LHCN-M2 (cell line): ENCODE data around the gene PPM1H. TPM values are rescaled to one million over a fixed set of nuclear protein-coding genes. Genes with fewer than 3 reads are reported as not detected.

Experiments used
- DNase-seq: peaks from one replicate; pipeline ENCODE4 v3.0.0-alpha.2; 2012; ENCODE audit warnings: low read depth
- total RNA-seq: library from RNA; depleted of rRNA; stranded (reverse); fragments of >200 nt; gene quantifications from 2 replicates; pipeline ENCODE4 v1.2.3, GENCODE V29; 2014

PPM1H gene
- total RNA-seq, 1 experiment from 2014 or later, result 1.6 TPM

GRCh38 chr12:62654326-62655241 is 280.4 kb downstream of the PPM1H start:
- DNase-seq, result no peak

GRCh38 chr12:62653740-62654139 is 281.2 kb downstream of the PPM1H start:
- DNase-seq, result no peak

GRCh38 chr12:62653304-62653703 is 281.6 kb downstream of the PPM1H start:
- DNase-seq, result no peak

DNA sequence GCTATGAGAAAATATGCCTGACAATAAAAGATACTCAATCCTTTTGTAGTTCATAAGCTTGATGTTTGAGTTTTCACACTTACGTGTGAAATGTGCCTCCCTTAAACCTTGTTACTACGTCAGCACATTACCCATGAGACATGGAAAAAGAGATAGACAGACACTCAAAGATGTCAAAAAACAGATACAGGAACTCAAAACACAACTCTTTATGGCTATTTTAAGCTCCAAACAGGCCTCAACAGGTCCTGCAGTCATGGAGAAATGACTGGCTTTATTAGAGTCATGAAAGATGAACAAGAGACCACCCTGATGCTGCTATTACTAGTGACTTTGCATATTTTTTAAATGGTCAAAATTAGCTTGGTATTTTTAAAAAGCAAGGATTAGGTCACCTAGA is 283.8 kb downstream of the PPM1H start:
- no peak for DNase-seq

GRCh38 chr12:62649412-62650138 is 285.4 kb downstream of the PPM1H start:
- DNase-seq, result no peak

DNA sequence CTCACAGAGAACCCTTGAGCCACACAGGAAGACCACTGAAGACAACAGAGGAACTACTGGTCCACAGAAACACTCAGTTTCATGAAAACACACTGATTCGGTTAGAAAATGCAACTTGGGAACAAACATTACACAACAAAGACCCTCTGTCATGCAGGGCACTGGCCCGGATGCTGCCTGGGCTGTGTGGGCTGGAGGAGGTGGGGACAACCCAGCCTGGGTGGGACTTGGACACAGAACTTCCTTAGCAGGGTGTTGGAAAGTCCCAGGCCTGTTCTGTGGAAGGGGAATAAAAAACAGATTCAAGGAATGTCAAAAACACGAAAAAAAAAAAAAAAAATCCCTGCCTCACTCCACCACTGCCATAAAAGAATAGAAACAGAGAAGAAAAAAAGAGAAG is 287.4 kb downstream of the PPM1H start:
- DNase-seq, result no peak

- DNase-seq, result no peak
Observed at GRCh38 chr12:62646566-62646965, 288.4 kb downstream of the PPM1H start.

GRCh38 chr12:62643486-62643885 is 291.5 kb downstream of the PPM1H start:
- no peak for DNase-seq

DNA sequence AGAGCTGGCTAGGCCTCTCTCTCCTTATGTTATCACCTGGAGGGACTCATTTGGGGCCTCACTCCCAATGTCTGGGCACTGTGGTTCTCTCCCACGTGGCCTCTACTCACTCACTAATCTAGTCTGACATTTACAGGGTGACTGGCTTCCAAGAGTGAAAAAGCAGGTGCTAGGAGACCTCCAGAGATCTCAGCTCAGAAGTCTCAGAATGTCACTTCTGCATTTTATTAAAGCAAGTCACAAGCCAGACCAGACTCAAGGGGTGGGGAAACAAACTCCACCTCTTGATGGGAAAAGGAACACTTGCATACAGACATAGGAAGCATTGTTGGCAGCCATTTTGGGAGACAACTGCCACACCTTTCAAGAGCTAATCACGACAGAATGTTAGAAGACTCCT is 292.5 kb downstream of the PPM1H start:
- no peak for DNase-seq

DNA sequence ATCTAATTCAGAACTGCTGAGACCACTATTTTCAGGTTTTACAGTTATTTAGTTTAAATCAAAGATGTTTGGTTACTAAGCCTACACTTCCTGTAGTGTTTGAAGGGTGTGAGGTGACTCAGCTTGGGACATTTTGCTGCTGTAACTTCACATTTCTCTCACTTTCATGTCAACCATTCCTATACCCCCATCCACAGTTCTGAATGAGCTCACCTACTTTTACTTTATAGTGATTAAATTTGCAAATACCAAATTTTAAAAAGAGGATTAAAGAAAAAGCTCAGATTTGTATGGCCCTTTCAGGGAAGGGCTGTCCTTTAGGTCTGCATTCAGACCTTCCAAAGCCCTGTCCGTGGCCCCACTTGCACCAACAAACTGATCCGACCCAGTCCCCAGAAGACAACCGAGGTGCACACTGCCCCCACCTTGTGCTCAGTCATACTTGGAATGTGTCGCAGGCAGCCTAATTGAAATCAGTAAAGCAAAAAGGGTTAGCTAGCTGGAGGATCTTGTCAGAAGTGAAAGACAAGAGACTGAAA is 294.0 kb downstream of the PPM1H start:
- peak; percentile 51 for DNase-seq

DNA sequence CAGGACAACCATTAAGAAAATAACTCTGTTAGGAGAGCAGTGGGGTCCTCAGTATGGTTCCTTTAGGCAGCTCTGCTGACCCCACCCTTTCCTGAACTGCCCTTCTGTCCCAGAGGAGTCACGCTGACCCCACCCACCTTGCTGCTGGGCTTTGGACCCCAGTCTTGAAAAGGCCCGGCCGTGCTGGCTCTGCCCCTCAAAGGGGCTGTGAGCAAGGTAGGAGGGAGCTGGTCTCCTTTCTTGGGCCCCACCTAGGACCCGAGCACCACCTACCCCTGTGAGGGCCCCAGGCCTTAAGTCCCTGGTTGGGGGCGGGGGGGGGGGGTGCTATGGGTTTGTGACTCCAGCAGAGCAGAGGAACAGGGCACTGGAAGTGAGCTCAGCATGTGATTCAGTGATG is 297.3 kb downstream of the PPM1H start:
- DNase-seq, result no peak

GRCh38 chr12:62635649-62636048 is 299.3 kb downstream of the PPM1H start:
- DNase-seq, result no peak

DNA sequence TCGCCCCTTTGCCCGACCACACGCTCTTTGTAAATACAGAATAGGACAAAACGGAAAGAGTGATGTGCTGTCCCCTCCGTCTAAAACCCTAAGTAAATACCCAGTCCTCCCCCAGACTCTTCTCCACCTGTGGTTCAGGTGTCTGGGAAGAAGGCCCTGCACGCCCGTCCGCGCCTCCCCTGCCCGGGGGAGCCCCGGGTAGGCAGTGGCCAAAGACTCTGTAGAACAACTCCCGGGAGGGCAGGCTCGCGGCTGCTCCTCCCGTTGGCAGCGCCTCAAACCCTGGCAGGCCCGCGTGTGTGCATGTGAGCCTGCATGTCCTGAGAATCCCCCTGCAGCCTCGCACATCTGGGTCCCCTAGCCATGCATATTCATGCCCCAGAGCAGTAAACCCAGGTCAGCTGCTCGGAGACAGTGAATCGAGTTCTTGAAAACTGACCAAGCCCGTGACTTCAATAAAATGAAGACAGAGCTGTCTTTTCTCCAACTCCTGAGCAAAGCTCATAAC is 302.5 kb downstream of the PPM1H start:
- peak; percentile 55 for DNase-seq

DNA sequence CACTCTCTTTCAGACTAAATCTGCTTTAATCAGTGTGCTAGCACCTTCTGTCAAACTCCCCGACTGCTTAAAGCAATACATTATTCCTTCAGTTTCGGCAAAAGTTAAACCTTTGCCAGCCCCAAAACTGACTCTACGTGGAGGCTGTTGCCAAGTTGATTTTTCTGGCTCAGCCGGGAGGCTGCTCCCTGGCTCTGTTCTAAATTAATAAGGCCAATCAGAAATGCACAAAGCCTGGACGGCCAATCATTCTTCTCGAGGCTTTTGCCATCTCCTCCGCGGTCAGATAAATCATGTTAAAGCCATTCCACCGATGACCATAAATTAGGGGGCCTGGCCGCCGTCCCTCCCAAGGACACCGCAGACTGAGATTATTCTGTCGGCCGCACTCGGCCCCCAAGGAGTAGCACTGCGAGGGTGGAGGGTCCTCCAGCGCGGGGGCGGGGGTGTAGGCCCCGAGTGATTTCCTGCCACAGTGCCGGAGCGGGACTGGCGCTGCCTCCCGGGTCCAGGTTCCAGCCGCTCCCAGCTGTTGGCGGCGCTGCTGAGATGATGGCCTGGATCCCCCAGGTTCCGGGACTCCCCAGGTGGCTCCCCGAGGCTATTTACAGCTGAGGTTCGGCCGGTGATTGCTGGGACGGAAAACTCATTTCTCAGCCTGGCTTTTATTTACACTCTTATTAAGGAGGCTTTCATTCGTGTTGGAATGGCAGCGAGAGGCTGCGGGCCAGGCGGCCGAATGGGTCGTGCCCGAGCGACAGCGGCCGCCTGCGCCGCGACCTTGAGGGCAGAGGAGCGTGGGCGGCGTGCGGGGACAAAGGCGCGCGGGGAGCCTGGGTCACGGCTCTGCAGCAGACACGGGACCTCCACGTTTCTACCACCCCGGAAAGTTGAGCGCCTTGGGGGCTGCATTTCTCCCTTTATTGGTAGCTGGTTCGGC is 303.2 kb downstream of the PPM1H start:
- peak; percentile 87 for DNase-seq

GRCh38 chr12:62629971-62630739 is 304.8 kb downstream of the PPM1H start:
- DNase-seq, result no peak

DNA sequence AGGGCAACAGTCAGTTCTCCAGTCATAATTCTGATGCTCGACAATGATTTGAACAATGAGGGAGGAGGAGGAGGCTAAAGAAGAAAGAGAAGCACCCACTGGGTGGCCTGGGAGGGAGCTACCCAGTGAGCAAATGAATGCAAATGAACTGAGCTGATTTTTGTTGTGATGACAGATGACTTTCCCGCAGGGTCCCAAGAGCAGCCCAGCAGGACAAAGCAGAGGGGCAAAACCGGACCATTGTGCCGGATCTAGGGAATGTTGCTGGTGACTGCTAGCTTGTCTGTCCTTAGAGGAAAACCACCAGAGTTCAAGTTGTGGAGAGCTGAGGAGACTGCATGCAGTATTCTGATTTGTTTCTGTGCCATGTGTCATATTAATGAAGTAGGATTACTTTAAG is 305.5 kb downstream of the PPM1H start:
- no peak for DNase-seq

GRCh38 chr12:62627181-62627580 is 307.8 kb downstream of the PPM1H start:
- no peak for DNase-seq

DNA sequence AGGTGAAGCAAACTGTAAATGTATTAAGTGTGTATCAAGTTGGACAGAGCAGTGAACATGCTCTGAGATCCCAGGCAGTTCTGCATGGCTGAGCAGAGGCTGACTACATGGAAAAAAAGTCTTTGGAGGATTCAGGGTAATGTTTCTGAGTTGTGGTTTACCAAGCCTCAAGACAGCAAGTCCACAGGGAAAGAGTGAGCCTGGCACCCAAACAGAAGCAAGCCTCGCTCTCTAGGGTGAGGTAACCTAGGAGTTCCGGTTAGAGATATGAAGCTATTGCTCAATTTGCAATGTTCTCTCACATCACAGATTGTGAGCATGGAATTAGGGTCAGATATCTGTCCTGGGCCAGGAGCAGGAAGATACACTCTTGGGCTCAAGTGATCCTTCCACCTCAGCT is 309.7 kb downstream of the PPM1H start:
- peak; percentile 42 for DNase-seq

- DNase-seq, result no peak
Observed at GRCh38 chr12:62622177-62622576, 312.8 kb downstream of the PPM1H start.

GRCh38 chr12:62621101-62621638 is 313.8 kb downstream of the PPM1H start:
- DNase-seq, result no peak
